ENCODE results near the gene MAK.
"Not testable (repeated sequence)": the region's sequence is repeated elsewhere in the genome, so short reads cannot be mapped to it uniquely, and the experiment has no call there.

MAK gene, protein sequence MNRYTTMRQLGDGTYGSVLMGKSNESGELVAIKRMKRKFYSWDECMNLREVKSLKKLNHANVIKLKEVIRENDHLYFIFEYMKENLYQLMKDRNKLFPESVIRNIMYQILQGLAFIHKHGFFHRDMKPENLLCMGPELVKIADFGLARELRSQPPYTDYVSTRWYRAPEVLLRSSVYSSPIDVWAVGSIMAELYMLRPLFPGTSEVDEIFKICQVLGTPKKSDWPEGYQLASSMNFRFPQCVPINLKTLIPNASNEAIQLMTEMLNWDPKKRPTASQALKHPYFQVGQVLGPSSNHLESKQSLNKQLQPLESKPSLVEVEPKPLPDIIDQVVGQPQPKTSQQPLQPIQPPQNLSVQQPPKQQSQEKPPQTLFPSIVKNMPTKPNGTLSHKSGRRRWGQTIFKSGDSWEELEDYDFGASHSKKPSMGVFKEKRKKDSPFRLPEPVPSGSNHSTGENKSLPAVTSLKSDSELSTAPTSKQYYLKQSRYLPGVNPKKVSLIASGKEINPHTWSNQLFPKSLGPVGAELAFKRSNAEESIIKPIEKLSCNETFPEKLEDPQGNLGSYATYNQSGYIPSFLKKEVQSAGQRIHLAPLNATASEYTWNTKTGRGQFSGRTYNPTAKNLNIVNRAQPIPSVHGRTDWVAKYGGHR

DNA sequence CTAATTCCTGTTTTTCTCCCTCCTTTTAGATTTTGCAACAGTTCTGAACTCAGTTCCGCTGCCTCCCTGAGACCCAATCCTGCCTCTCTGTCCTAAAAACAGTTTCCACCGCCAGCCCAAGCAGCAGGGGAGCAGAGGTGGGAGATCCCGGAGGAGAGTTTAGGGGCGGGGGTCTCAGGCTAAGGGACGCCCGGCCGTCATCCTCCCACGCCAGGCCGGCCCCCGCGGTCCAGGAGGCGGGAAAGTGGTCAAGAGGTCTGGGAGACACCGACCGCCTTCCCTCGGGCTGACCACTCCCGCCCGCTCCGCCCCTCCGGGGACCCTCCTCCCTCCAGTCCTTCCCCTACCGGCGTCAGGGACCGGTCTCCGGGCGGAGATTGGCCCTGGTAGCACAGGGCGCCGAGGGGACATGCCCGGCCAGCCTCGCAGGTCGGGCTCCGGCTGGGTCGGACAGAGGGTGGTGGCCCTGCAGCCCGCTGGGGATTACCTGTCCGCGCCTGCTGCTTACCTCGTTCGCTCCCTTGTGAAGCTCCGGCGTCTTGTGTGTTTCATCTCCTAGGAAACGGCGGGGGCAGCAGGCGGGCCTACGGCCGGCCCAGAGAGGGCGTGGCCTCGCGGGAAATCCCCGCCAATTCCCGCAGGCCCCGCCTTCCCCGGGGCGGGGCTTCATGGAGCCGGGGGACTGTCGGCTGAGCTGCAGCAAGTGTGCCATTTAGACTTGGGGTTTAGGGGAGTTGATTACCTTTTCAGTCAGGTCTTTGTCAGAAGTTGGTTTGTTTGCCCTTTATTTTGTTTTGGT lies at the start of gene MAK:
TSS of gene MAK (minus strand) at position 545 of the 799 bp plus-strand sequence. CDS start 7,891 bp downstream, outside the sequence.
- peak; percentile 52 to 97 (median 75) for DNase-seq
- intact Hi-C loops (cut with DNase I) = loop anchor here (10.0 kb wide), 1 partner anchor 237 kb away; no protein-coding TSS in a partner anchor

- peak in 2 of 10 donors; percentile 14 to 83 for DNase-seq
- intact Hi-C loops (cut with DNase I) = no loop called here
Measured at GRCh38 chr6:10886691-10887502, 48.6 kb upstream of the MAK start, which contains the start of gene SYCP2L. SYCP2L (plus strand) TSS chr6:10887052; CDS start chr6:10887127, 75 bp downstream.

DNA sequence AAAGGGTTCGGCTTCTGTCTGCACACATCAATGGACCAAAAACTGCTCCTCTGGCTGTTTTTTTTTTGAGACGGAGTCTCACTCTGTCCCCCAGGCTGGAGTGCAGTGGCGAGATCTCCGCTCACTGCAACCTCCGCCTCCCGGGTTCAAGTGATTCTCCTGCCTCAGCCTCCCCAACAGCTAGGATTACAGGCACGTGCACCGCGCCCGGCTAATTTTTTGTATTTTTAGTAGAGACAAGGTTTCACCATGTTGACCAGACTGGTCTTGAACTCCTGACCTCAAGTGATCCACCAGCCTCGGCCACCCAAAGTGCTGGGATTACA lies 48.0 kb upstream of the MAK start:
- DNase-seq; intact Hi-C loops (cut with DNase I): not testable (repeated sequence)

- intact Hi-C loops (cut with DNase I) = no loop called here
- peak in 1 of 10 donors; percentile 24 for DNase-seq
Measured at GRCh38 chr6:10884245-10884972, 46.1 kb upstream of the MAK start.

- intact Hi-C loops (cut with DNase I) = no loop called here
- no peak for DNase-seq
Measured at GRCh38 chr6:10883312-10884244, 45.2 kb upstream of the MAK start.

- peak in 1 of 10 donors; percentile 32 for DNase-seq
- intact Hi-C loops (cut with DNase I) = no loop called here
Measured at GRCh38 chr6:10882657-10883171, 44.4 kb upstream of the MAK start.

DNA sequence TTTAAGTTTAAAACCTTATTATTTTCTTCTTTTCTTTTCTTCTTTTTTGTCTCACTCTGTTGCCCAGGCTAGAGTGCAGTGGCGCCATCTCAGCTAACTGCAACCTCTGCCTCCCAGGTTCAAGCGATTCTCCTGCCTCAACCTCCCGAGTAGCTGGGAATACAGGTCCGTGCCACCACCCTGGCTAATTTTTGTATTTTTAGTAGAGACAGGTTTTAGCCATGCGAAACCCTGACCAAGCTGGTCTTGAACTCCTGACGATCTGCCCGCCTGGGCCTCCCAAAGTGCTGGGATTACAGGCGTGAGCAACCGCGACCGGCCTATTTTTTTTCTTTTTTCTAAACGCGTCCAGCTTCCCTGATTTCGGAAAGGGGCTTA lies 43.9 kb upstream of the MAK start:
- DNase-seq; intact Hi-C loops (cut with DNase I): not testable (repeated sequence)

DNA sequence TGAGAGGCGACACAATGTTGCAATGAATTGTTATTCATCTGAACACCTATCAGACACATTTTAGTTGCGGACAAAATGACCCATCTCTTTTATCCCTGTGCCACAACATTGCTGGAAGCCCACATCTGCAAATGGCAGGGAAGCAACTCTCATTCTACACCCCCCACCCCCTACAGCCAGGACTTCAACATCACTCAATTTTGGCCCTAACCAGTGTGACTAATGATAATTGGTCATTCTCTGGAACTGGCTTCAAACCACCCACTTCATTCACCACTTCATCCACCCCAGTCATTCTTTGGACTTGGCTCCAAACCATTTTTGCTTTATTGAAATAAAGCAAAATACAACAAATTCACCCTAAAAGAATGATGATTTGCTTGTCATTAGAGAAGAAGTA lies 42.0 kb upstream of the MAK start:
- DNase-seq = no peak
- intact Hi-C loops (cut with DNase I) = no loop called here

GRCh38 chr6:10877871-10878270 lies 39.5 kb upstream of the MAK start:
- intact Hi-C loops (cut with DNase I) = no loop called here
- no peak for DNase-seq

- DNase-seq = no peak
- intact Hi-C loops (cut with DNase I) = no loop called here
Measured at GRCh38 chr6:10877012-10877411, 38.7 kb upstream of the MAK start.

GRCh38 chr6:10875026-10875425 lies 36.7 kb upstream of the MAK start:
- DNase-seq = no peak
- intact Hi-C loops (cut with DNase I) = no loop called here

- intact Hi-C loops (cut with DNase I) = no loop called here
- no peak for DNase-seq
Measured at GRCh38 chr6:10874207-10874606, 35.9 kb upstream of the MAK start.

- intact Hi-C loops (cut with DNase I) = no loop called here
- DNase-seq = no peak
Measured at GRCh38 chr6:10873374-10873773, 35.0 kb upstream of the MAK start.

GRCh38 chr6:10867952-10868351 lies 29.6 kb upstream of the MAK start:
- no peak for DNase-seq

GRCh38 chr6:10866709-10867108 lies 28.4 kb upstream of the MAK start:
- intact Hi-C loops (cut with DNase I); DNase-seq: not testable (repeated sequence)

More at GRCh38 chr6:10867952-10868351, 29.6 kb upstream of the MAK start:
- intact Hi-C loops (cut with DNase I) = no loop called here

- peak in 1 of 10 donors; percentile 39 for DNase-seq
- intact Hi-C loops (cut with DNase I) = not testable (repeated sequence)
Measured at GRCh38 chr6:10863031-10863430, 24.7 kb upstream of the MAK start.

DNA sequence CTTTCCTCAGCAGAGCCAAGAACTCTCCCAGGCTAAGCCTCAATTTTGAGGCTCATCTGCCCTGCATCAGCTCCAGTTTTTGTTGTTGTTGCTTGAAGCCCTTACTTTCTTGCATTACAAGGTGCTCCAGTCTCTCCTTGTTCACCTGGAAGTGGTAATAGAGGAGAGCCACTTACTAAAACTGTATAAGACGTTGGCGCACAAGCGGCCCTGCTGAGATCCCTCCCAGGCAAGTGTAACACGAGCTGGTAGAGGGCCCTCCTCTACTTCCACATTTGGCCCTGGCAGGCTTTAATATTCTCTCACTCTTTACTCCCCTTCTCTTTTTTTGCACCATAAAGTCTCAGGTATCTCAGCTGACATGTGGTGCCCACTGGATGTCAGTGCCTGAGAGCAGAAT lies 24.0 kb upstream of the MAK start:
- DNase-seq = no peak
- intact Hi-C loops (cut with DNase I) = no loop called here

GRCh38 chr6:10861086-10861485 lies 22.7 kb upstream of the MAK start:
- intact Hi-C loops (cut with DNase I) = no loop called here
- no peak for DNase-seq

Data from posterior cingulate gyrus (tissue), 11 donors.